Cerebellar nuclear complex (tissue), 1 donor: Measurements from ENCODE around the gene NHSL2.

Experiments used
- DNase-seq, 2 experiments: peaks; one replicate each; lab custom pipeline; 2025; lab: John Stamatoyannopoulos, UW

The NHSL2 gene

DNA sequence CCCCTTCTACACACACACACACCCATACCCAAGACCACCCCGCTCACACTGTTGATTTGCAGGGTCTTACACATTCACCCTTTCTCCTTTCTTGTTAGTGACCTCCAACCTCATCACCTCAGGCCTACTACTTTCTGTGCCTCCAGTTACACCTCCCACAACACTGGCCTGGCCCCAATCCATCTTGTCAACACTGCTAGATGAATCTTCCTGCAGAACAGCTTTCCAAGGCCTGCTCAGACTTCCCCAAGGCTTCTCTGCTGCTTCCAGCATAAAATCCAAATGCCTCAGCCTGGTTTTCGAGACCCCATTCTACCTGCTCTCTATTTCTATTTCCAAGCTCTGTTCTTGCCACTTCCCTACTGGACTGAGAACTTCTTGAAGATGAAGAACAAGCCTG, 79.9 kb downstream of the NHSL2 start:
- no peak for DNase-seq

DNA sequence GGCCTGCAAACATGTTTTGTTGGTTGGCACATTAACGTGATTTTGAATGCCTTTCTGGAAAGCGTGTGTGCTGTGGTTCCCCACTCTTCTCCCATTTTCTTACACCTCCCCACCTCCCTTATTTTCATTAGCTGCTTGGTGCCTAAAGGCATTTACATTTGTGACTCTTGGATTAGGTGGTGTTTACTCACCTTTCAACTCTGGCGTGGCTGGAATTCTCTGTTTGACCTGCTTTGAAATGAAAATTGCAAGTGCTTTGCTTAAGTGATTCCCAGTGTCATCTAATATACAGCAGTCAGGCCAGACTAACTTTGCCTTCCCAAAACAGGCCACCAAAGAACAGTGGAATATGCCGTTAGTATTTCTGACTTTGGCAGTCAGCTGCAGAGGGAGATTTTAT, 80.5 kb downstream of the NHSL2 start:
- no peak for DNase-seq

DNA sequence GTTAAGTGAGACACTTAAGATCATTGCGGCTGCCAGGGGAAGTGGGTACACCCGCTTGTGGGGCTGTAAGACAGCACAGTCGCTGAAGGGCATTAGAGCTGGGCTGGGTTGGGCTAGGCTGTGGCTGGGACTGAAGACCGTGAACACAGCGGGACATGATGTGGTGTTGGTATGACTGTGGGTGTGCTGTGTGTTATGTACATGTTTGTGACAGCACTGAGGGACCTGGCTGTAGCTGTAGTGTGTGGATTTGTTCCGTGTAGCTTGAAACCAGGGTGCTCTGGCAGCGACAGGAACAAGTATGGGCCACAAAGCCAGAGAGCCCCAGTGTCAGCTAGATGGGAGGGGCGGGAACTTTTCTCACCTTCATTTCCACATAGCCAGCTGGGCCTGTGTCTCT, 82.1 kb downstream of the NHSL2 start:
- DNase-seq, result no peak

DNA sequence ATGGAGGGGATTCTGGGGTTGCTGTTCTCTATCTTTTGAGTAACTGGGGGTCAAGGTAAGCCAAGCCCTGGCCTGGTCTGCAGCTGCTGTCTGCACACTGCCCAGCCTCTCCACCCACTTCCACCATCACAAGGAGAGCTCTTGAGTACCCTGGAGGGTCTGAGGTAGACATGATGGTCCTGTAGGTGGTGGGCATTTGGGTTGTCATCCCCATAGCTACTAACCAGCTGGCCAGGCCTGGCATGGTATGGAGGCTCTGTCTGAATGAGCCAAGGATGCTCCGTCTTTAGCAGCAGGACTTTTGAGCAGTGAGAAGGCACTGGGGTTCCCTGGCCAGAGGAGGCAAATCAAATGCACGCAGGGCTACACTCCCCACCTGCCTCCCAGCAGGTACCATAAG, 82.7 kb downstream of the NHSL2 start:
- DNase-seq, result no peak

DNA sequence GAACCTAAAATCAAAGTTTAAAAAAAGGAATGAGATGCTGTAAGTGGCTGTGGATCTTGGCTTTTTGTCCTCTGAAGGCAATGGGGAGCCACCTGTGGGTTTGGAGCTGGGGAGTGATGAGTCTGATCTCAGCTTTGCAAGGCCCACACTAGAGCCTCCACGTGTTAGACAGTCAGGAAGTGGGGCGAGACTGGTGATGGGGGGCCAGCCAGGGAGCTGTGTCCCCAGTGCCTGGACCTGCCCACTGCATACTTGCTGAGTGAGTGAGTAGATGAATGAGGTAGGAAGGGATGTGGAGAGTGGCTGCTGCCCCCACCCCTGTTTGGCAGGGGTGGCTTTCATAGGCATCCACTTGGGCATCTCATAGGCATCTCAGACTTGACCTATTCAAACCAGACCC, 84.0 kb downstream of the NHSL2 start:
- no peak for DNase-seq

DNA sequence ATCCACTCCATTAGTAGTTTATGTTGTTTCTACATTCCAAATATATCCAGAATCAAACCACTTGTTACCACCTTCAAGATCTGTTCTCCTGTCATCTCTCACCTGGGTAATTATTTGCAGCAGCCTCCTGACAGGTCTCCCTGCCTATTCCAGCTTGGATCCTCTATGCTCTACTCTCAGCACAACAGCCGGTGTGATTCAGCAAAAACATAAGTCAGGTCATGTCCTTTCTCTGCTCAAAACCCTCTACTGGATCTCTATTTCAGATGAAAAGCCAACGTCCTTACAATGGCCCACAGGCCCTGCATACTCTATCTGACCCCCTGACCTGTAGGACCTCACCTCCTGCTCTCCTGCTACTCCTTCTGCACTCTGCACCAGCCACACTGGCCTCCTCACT, 84.5 kb downstream of the NHSL2 start:
- no peak for DNase-seq

DNA sequence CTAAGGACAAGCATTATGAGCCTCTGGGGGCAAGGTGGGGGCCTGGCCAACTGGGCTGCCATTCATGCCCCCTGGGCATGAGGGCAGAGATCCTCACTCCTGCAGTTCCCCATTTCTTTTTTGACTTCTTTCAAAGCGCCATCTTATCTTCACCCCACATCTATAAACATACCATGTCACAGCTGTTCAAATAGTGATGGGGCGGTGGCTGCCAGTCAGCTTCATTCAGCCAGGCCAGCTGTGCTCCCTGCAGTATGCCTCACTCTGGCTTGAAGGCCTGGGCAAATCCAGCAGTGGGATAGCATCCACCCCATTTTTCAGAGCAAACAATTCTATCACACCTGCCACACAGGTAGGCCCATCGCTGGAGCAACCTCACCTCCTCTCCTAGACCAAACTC, 85.5 kb downstream of the NHSL2 start:
- DNase-seq, result no peak

DNA sequence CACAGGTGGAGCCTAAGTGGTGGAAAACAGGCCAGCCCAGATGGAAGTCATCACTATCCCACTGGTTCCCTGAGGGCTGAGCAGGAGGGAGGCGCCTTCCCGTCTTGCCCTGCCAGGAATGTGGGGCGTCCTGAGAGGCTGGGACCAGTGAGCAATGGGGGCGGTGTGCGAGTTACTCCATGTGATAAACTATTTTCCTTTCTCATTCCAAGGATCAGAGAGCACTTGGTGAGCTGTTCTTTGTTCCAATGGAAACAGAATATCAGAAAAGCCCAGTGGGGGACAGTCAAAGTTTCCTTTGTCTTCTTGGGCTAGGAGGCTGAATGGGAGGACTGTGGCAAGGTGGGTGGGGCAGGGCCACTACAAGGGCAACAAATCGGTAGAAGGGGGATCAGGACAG, 86.2 kb downstream of the NHSL2 start:
- no peak for DNase-seq

DNA sequence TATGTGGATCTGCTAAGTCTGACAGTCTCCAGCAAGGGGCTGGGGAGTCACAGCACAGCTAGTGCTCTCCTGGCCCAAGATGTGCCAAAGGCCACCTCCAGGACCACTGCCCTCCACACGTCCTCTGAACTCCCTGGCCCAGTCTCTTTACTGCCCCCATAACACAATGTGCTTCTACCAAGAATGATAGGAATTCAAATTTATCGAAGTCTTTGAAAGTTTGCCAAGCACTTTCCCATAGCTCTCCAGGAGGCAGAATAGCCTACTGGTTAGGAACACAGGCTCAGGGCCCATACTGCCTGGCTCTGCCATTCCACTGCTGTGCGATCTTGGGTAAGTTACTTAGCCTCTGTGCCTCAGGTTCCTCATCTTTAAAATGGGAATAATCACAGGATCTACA, 86.7 kb downstream of the NHSL2 start:
- no peak for DNase-seq

DNA sequence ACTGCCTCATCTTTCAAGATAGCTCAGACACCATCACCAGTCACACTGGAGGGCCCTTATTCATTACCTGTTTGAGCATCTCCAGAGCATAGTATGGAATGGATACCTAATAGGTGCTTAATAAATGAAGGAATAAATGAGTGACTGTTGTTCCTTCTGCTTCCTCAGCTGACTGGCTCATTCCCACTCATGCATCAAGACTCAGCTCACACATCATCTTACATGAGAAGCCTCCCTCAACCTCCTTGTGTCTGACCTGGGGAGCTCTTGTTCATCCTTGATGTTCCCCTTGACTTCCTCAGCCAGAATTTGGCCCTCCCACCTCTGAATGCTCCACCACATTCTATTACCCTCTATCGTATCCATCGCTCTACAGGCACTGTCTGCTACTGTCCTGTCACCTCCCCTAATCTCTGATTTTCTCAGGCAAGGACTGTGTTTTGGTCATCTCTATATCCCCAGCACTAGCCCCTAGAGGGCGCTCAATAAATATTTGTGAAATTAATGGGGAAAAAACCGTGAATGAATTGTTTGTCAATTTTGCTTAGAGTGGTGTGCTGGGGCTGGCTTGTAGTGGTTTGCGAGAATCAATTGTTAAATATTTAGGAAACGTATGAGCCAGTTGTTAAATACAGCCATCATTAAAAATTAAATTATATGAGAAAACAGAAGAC, 88.3 kb downstream of the NHSL2 start:
- DNase-seq, result peak in 1 of 2 experiments; percentile 27

DNA sequence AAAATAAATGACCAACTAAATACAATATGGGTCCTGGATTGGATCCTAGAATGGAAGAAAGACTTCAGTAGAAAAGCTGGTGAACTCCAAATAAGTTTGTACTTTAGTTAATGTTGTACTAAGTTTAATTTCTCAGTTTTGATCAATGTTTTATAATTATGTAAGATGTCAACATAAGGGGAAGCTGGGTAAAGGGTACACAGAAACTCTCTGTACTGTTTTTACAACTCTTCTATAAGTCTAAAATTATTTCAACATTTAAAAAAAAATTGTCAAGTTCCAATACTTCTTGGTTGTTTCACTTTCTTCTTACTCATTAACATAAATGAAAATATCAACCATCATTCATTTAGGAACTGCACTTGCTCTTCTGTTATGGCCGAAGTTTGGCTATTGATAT, 88.9 kb downstream of the NHSL2 start:
- DNase-seq, result no peak

DNA sequence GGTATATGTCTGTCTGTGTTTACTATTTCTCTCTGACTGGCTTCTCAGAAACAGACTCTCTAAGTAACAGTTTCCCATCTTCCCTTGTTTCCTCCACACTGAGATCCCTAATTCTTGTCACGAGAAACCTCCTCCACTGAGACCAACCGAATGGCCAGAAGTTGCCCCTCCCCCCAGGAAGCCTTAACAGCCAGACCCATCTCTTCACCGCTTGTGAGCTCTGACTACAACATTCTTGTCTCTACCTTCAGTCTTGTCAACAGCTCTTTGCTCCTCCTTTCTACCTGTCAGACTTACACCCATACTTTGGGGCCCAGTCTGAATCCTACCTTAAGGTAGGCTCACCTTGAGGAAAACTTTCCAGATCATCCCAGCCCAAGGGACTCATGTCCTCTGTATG, 90.8 kb downstream of the NHSL2 start:
- no peak for DNase-seq

DNA sequence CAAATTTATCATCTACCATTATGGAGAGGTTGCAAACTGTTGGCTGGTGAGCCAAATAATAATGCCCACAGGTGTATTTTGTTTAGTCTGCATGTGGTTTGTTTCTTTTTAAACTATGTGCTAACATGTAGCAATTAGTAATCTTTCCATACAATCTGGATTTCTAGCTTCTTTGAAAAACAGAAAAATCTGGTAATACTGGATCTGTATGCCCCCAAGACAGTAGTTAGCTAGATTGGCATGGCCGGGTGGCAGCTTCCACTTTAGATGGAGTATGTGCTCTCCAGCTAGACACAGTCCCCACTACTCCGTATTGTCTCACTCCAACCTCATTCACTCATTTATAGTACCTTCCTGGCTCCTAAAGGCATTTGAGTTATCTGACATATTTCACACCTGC, 91.3 kb downstream of the NHSL2 start:
- no peak for DNase-seq

DNA sequence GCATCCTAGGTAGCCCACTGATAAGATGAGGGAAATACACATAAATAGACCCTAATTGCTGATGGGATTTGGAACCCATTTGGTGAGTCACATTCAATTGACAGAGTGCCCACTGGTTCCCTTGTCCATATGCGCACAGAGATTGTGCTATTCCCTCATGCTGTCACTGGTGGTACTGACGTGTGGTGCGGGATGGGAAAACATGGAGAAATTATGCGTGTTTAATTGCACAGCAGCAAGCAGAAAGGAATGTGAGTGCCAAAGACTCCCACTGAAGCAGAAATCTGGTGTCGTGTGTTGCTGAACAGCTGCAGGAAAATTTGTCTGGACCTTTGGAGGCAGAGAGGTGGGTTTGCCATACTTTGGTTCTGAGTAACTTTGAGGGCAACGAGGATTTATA, 92.2 kb downstream of the NHSL2 start:
- DNase-seq, result no peak

DNA sequence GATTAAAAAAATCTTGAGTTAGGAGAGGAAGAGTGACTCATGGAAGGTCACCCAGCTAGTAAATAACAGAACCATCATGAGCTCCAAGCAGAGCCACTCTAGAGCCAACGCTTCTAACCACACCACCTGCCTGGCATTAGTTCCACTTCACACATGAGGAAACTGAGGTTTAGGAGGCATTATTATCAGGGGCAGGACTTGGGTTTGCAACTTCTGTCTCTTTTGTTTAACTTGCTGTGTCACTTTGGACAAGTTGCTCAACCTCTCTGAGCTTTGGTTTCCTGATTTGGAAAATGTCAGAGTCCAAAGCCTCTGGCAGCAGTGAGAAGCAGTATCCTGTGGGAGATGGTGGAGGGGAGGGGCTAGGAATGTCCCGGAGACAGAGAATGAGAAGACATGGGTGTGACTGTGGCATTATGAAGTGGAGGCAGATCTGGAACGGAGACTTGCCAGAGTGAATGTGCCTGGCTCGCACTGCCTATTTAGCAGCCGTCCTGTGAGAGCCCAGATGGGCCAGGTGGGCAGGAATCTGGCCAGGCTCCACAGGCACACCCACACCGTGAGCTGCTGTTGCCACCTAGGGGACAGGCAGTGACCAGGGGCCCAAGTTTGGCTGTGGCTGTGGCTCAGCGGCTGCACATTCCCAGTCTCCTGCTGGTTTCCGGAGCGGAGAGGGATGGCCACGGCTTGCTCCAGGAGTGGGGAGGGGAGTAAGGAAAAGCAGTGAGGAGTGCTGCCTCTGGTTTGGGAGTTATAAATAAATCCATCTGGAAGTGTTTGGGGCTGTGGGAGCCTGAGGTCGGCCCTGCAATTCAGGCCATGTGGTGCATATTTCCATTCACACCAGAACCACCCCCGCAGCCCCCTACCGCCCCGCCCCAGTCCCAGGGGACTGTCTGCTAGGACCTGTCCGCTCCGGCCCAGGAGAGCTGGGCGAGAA, 93.4 kb downstream of the NHSL2 start:
- DNase-seq, result no peak

DNA sequence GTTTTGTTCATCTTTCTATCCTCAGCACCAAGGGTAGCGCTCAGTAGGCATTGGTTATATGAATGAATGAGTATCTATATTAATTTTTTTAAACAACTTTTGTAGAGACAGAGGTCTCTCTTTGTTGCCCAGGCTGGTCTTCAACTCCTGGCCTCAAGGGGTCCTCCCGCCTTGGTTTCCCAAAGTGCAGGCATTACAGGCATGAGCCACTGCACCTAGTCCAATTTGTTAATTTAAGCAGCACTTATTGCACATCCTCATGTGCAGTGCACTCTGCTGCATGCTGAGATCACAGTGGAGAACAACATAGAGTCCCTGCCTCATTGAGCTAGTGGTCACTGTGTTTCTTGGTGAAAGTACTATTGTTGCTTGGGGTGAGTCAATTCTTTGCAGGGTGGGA, 94.4 kb downstream of the NHSL2 start:
- no peak for DNase-seq

DNA sequence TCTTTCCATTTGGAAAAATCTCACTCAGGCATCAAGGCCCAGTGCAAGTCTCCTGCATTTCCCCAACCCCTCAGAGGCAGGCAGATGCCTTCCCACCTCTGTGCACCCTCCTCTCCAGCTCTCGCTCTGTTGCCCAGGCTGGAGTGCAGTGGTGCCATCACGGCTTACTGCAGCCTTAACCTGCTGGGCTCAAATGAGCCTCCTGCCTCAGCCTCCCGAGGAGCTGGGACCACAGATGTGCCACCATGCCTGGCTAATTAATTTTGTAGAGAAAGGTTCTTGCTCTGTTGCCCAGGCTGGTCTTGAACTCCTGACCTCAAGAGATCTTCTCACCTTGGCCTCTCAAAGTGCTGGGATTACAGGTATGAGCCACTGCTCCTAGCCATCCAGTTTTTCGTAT, 95.8 kb downstream of the NHSL2 start:
- DNase-seq, result no peak

DNA sequence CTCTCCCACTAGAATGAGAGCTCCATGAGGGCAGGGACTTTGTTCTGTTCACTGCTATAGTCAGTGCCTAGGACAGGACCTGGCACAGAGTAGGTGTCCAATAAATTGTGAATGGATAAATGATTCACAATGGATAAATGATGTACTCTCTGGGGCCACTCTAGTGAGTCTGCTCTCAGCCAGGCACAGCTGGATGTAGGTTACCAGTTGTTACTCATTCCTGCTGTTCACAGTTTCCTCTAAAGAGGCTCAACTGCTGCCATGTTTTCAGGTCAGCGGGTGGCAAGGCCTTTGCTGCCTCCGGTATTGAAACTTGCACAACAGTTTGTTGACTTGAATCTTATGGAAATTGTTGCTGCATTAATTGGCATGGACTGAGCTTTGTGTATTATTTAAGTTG, 99.1 kb downstream of the NHSL2 start:
- no peak for DNase-seq

DNA sequence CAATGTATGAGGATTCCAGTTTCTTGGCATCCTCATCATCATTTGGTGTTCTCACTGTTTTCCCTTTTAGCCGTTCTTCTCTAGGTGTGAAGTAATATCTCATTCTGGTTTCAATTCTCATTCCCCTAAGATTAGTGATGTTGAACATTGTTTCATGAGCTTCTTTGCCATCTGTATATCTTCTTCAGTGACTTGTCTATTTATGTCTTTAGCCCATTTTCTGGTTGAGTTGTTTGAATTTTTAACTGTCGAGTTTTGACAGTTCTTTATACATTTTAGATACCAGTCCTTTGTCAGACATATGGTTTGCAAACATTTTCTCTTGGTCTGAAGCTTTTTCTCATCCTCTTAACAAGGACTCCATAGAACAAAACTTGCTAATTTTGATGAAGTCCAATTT, 101.1 kb downstream of the NHSL2 start:
- DNase-seq, result no peak

DNA sequence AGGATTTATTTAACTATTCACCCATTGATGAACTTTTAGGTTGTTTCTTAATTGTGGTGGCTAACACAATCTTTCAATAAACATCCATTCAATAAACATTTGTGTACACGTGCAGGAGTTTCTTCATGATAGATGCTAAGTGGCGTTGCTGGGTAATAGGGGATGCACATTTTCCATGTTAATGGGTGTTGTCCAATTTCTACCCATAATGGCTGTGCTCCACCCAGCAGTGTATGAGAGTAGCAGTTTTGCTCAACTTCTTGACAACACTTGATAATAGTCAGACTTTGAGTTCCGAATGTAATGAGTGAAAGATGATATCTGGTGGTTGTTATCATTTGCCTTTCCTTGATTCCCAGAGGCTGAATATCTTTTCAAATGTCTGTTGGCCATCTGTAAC, 104.7 kb downstream of the NHSL2 start:
- DNase-seq, result no peak

DNA sequence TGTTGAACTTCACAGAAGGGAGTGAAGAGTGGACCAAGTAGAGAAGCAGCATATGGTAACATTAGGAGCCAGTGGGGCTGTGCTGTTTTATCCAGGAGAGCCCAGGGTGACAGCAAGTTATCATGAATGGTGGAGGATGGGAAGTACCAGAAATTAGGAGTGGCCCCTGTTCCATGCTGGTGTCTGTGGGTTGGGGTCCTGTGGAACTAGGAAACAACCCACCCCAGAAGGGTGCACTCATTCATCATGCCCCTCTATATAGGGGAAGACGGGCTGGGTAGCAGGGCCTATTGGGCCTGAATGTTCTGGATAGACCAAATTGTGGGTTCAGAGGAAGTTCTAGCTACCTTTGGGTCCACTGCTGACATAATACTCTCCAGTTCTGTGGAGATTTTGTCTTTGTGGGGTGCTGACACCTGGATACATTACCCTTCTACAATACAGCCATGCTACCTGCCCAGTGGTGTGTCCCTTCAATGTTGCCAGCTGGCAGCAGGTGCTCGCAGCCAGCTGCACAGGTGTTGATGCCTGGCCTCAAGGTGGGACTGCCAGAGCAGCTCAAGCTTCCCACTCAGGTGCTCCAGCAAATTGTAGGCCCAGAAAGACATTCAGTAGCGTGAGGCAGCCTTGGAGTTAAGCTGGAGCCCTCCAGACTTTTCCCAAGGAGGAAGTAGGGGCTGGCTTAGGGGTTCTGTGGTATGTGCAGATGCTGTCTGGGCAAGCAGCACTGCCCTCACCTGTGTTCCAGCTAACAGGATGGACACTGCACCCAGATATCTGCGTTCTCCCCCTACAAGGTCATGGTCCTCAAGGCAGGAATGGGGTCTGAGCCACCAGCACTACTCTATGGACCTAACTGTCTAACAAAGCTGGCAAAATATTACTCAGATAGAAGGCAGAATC, 106.5 kb downstream of the NHSL2 start:
- DNase-seq, result no peak

DNA sequence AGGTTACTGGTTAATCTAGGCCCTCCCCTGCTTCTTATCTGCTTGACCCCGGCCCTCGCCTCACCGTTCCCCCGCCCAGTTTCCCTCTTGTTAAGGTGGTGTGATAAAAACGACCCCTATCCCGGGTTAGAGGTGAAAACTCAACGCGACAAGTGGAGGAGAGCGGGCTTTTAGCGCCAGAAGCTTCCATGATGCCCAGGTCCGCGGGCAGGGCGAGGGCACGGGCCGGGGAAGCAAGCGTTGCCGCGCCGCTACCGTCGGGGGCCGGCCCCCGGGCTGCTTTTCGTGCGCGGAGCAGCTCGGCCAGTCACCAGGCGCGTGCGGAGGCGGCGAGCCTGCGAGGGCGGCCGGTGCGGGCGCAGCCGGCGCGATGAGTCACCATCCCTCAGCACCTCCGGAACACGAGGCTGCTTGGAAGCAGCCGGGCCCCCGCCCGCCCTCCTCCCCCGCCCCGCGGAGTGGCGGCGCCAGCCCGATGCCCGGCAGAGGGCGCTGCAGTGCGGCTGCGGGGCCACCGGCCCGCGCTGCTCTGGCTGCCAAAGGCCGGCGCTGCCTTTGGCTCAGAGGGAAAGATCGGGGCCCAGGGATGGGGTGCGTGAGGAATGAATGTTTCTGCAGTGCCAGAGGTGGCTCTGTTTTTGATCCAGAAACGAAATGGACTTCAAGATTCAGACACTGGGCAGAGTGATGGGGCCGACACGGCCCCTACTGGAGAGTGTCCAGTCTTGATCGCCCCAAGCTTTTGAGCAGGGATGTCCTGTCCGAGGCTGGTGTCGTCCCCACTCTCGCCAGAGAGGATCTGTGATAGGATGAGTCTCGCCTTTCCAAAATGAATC, 107.8 kb downstream of the NHSL2 start:
- peak in 1 of 2 experiments; percentile 26 for DNase-seq
